SK-N-SH treated with all-trans-retinoic acid at 6 μM for 48 hours (cell line): Measurements from ENCODE around the gene FOXL3.
A peak's percentile ranks its signal among the peaks of the same experiment; 100 is the strongest.

Experiments
- ATAC-seq: fragments of 200-7000 bp; cut with Tn5 transposase; 3 replicates; pipeline ENCODE4 v1.9.1; 2020; ENCODE audit warnings: mild to moderate bottlenecking, moderate library complexity
- ARNTL ChIP-seq: fragments of 450-650 bp; formaldehyde crosslinking; IDR thresholded peaks from 2 replicates; pipeline ENCODE4 v1.5.0; 2020; ENCODE audit warnings: low read depth, mild to moderate bottlenecking, moderate library complexity, borderline replicate concordance
- BACH2 ChIP-seq: fragments of 250-450 bp; sonication (Bioruptor Pico); IDR thresholded peaks from 2 replicates; pipeline ENCODE4 v1.9.0; 2021; ENCODE audit warnings: mild to moderate bottlenecking, borderline replicate concordance
- CSDC2 ChIP-seq: fragments of 250-450 bp; sonication (Bioruptor Pico); IDR thresholded peaks from 2 replicates; pipeline ENCODE4 v1.5.0; 2020; ENCODE audit warnings: mild to moderate bottlenecking, moderate library complexity
- ESRRG ChIP-seq: fragments of 250-450 bp; sonication (Bioruptor Pico); IDR thresholded peaks from 2 replicates; pipeline ENCODE4 v1.6.1; 2021; ENCODE audit warnings: mild to moderate bottlenecking
- GLIS3 ChIP-seq: fragments of 250-450 bp; sonication (Bioruptor Pico); IDR thresholded peaks from 2 replicates; pipeline ENCODE4 v1.5.0; 2020; ENCODE audit warnings: mild to moderate bottlenecking, moderate library complexity
- OSR1 ChIP-seq: fragments of 250-450 bp; sonication (Bioruptor Pico); IDR thresholded peaks from 2 replicates; pipeline ENCODE4 v1.8.0; 2022; ENCODE audit warnings: moderate library complexity, mild to moderate bottlenecking, inconsistent platforms
- PPARA ChIP-seq: fragments of 250-450 bp; sonication (Bioruptor Pico); IDR thresholded peaks from 2 replicates; pipeline ENCODE4 v1.5.0; 2020; ENCODE audit warnings: mild to moderate bottlenecking, borderline replicate concordance
- RARB ChIP-seq: fragments of 250-450 bp; sonication (Bioruptor Pico); IDR thresholded peaks from 2 replicates; pipeline ENCODE4 v1.8.0; 2021; ENCODE audit warnings: mild to moderate bottlenecking, moderate library complexity
- SNAI2 ChIP-seq: fragments of 250-450 bp; sonication (Bioruptor Pico); IDR thresholded peaks from 2 replicates; pipeline ENCODE4 v1.5.0; 2020; ENCODE audit warnings: mild to moderate bottlenecking, moderate library complexity
- TOX ChIP-seq: fragments of 250-450 bp; sonication (Bioruptor Pico); IDR thresholded peaks from 2 replicates; pipeline ENCODE4 v1.8.0; 2021; ENCODE audit warnings: mild to moderate bottlenecking, moderate library complexity, borderline replicate concordance
- ZC3H10 ChIP-seq: fragments of 250-450 bp; sonication (Bioruptor Pico); IDR thresholded peaks from 2 replicates; pipeline ENCODE4 v1.5.1; 2021; ENCODE audit warnings: mild to moderate bottlenecking, moderate library complexity
- ZNF565 ChIP-seq: fragments of 450-650 bp; formaldehyde crosslinking; conservative IDR thresholded peaks from 2 replicates; pipeline ENCODE4 v1.5.0; 2020; ENCODE audit warnings: low read depth, mild to moderate bottlenecking, moderate library complexity
- ZNF70 ChIP-seq: fragments of 450-650 bp; formaldehyde crosslinking; IDR thresholded peaks from 2 replicates; pipeline ENCODE4 v1.5.0; 2020; ENCODE audit warnings: mild to moderate bottlenecking, moderate library complexity
- ZNF8 ChIP-seq: fragments of 450-650 bp; formaldehyde crosslinking; IDR thresholded peaks from 2 replicates; pipeline ENCODE4 v1.5.0; 2020; ENCODE audit warnings: mild to moderate bottlenecking, moderate library complexity
- TF ChIP-seq, protein P1 (sequence below): fragments of 250-450 bp; sonication (Bioruptor Pico); IDR thresholded peaks from 2 replicates; pipeline ENCODE4 v1.5.0; 2020; ENCODE audit warnings: mild to moderate bottlenecking, moderate library complexity
- TF ChIP-seq, protein P2 (sequence below): fragments of 250-450 bp; sonication (Bioruptor Pico); IDR thresholded peaks from 2 replicates; pipeline ENCODE4 v1.8.0; 2021; ENCODE audit warnings: low read depth, mild to moderate bottlenecking, moderate library complexity, borderline replicate concordance
- TF ChIP-seq, protein P3 (sequence below): fragments of 250-450 bp; sonication (Bioruptor Pico); IDR thresholded peaks from 2 replicates; pipeline ENCODE4 v1.5.1; 2020; ENCODE audit warnings: low read depth, mild to moderate bottlenecking, moderate library complexity
- TF ChIP-seq, protein P4 (sequence below): fragments of 250-450 bp; sonication (Bioruptor Pico); IDR thresholded peaks from 2 replicates; pipeline ENCODE4 v1.8.0; 2020; ENCODE audit warnings: mild to moderate bottlenecking, moderate library complexity, borderline replicate concordance
- TF ChIP-seq, protein P5 (sequence below): fragments of 250-450 bp; sonication (Bioruptor Pico); IDR thresholded peaks from 2 replicates; pipeline ENCODE4 v1.5.1; 2021; ENCODE audit warnings: mild to moderate bottlenecking, moderate library complexity

FOXL3 gene

DNA sequence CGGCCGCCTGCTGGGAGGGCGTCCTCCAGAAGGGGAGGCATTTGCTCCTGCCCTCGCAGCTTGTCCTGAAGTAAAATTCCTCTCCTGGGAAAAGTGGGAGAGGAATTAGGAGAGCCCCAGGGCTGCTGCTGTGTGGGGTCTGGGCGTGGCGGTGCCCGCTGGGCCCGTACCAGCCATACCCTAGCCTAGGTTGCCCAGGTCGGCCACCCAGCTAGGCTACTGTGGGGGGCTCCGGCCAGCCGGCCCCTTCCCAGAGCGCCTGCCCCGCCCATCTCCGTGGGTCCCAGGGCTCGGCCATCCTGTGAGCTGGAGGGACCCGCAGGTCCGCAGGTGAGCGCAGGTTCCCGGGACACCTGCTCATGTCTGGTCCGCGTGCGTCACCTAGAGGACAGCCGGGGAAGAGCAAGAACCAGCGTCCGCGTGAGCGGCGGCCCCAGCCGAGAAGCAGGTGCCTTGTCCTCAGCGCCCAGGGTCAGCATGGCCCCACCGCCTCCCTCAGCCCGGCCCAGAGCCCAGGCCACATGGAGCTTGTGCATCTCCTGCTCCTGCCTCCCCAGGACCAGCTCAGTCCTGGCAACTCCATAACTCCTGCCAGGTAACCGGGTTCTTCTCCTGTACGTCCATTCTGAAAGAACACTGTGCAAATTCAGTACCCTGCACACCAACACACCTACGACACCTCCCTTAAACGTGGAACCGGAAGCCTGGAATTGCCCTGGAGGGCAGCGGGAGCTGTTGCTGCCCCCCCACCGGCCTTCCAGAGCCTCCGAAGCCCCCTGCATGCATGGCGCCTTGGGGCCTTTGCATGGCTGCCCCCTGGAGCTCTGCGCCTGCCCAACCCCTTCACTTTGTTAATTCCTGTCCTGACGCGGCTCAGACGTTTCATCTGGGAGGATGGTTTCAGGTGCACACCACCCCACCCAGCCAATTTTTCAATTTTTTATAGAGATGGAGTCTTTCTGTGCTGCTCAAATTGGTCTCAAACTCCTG lies 22.8 kb upstream of the FOXL3 start:
- TF ChIP-seq, protein P1, sequence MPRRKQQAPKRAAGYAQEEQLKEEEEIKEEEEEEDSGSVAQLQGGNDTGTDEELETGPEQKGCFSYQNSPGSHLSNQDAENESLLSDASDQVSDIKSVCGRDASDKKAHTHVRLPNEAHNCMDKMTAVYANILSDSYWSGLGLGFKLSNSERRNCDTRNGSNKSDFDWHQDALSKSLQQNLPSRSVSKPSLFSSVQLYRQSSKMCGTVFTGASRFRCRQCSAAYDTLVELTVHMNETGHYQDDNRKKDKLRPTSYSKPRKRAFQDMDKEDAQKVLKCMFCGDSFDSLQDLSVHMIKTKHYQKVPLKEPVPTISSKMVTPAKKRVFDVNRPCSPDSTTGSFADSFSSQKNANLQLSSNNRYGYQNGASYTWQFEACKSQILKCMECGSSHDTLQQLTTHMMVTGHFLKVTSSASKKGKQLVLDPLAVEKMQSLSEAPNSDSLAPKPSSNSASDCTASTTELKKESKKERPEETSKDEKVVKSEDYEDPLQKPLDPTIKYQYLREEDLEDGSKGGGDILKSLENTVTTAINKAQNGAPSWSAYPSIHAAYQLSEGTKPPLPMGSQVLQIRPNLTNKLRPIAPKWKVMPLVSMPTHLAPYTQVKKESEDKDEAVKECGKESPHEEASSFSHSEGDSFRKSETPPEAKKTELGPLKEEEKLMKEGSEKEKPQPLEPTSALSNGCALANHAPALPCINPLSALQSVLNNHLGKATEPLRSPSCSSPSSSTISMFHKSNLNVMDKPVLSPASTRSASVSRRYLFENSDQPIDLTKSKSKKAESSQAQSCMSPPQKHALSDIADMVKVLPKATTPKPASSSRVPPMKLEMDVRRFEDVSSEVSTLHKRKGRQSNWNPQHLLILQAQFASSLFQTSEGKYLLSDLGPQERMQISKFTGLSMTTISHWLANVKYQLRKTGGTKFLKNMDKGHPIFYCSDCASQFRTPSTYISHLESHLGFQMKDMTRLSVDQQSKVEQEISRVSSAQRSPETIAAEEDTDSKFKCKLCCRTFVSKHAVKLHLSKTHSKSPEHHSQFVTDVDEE: no peak
- TF ChIP-seq OSR1 (no peak), ZNF565 (no peak), SNAI2 (CRISPR knock-in tag) (no peak), ARNTL (CRISPR knock-in tag) (no peak), GLIS3 (CRISPR knock-in tag) (no peak), ZNF70 (CRISPR knock-in tag) (no peak), ZC3H10 (CRISPR knock-in tag) (no peak), TOX (CRISPR knock-in tag) (no peak)
- TF ChIP-seq, protein P2, sequence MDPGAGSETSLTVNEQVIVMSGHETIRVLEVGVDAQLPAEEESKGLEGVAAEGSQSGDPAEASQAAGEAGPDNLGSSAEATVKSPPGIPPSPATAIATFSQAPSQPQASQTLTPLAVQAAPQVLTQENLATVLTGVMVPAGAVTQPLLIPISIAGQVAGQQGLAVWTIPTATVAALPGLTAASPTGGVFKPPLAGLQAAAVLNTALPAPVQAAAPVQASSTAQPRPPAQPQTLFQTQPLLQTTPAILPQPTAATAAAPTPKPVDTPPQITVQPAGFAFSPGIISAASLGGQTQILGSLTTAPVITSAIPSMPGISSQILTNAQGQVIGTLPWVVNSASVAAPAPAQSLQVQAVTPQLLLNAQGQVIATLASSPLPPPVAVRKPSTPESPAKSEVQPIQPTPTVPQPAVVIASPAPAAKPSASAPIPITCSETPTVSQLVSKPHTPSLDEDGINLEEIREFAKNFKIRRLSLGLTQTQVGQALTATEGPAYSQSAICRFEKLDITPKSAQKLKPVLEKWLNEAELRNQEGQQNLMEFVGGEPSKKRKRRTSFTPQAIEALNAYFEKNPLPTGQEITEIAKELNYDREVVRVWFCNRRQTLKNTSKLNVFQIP (CRISPR knock-in tag): no peak
- TF ChIP-seq, protein P3, sequence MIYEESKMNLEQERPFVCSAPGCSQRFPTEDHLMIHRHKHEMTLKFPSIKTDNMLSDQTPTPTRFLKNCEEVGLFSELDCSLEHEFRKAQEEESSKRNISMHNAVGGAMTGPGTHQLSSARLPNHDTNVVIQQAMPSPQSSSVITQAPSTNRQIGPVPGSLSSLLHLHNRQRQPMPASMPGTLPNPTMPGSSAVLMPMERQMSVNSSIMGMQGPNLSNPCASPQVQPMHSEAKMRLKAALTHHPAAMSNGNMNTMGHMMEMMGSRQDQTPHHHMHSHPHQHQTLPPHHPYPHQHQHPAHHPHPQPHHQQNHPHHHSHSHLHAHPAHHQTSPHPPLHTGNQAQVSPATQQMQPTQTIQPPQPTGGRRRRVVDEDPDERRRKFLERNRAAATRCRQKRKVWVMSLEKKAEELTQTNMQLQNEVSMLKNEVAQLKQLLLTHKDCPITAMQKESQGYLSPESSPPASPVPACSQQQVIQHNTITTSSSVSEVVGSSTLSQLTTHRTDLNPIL: no peak
- TF ChIP-seq, protein P4, sequence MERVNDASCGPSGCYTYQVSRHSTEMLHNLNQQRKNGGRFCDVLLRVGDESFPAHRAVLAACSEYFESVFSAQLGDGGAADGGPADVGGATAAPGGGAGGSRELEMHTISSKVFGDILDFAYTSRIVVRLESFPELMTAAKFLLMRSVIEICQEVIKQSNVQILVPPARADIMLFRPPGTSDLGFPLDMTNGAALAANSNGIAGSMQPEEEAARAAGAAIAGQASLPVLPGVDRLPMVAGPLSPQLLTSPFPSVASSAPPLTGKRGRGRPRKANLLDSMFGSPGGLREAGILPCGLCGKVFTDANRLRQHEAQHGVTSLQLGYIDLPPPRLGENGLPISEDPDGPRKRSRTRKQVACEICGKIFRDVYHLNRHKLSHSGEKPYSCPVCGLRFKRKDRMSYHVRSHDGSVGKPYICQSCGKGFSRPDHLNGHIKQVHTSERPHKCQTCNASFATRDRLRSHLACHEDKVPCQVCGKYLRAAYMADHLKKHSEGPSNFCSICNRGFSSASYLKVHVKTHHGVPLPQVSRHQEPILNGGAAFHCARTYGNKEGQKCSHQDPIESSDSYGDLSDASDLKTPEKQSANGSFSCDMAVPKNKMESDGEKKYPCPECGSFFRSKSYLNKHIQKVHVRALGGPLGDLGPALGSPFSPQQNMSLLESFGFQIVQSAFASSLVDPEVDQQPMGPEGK (CRISPR knock-in tag): no peak
- peak; percentile 69 for ATAC-seq

DNA sequence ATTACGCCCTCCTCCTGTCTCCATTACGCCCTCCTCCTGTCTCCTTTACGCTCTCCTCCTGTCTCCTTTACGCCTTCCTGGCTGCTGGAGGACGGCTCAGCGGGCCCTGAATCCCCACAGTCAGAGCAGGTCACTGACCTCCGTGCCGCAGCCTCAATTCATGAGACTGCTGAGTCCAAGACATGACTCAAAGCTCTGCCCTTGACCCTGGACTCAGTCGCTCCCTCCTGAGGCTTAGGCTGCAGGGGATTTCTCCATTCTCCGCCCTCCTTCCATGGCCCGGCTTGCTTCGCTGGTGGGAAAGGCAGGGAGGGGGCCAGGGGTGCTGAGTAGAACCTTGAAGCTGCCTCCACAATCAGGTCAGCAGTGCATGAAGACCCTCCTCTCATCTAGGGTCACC lies 21.0 kb upstream of the FOXL3 start:
- no peak for ATAC-seq
- TF ChIP-seq TOX (CRISPR knock-in tag) (no peak), SNAI2 (CRISPR knock-in tag) (no peak), BACH2 (CRISPR knock-in tag) (no peak), CSDC2 (CRISPR knock-in tag) (no peak), PPARA (CRISPR knock-in tag) (no peak), ZNF8 (no peak)
- TF ChIP-seq, protein P5, sequence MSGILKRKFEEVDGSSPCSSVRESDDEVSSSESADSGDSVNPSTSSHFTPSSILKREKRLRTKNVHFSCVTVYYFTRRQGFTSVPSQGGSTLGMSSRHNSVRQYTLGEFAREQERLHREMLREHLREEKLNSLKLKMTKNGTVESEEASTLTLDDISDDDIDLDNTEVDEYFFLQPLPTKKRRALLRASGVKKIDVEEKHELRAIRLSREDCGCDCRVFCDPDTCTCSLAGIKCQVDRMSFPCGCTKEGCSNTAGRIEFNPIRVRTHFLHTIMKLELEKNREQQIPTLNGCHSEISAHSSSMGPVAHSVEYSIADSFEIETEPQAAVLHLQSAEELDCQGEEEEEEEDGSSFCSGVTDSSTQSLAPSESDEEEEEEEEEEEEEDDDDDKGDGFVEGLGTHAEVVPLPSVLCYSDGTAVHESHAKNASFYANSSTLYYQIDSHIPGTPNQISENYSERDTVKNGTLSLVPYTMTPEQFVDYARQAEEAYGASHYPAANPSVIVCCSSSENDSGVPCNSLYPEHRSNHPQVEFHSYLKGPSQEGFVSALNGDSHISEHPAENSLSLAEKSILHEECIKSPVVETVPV: no peak

DNA sequence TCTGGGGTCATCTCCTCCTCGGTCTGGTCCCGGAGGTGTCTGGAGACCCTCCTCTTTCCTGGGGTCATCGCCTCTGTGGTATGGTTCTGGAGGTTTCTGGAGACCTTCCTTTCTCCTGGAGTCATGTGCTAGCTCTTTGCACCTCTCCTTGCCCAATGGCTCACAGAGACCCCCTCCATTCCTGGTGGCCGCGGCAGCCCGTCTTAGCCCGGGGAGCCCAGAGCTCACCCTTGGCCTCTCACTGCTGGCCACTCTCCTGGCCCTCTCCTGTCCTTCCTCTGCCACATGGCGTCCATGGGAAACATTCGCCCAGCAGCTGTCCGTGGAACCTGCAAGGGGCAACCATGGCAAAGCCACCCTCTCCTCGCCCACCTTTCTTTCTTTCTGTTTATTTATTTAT lies 20.2 kb upstream of the FOXL3 start:
- ATAC-seq: no peak
- TF ChIP-seq, protein P5: no peak
- TF ChIP-seq ZNF70 (CRISPR knock-in tag) (no peak), RARB (no peak), PPARA (CRISPR knock-in tag) (no peak), TOX (CRISPR knock-in tag) (no peak), SNAI2 (CRISPR knock-in tag) (no peak), ESRRG (CRISPR knock-in tag) (no peak), GLIS3 (CRISPR knock-in tag) (no peak), ZC3H10 (CRISPR knock-in tag) (no peak), CSDC2 (CRISPR knock-in tag) (no peak), ZNF8 (no peak)
- TF ChIP-seq, protein P3: no peak
- TF ChIP-seq, protein P4 (CRISPR knock-in tag): no peak
